GM12875 (cell line): Measurements from ENCODE around the gene ACTN1.
A peak's percentile ranks its signal among the peaks of the same experiment; 100 is the strongest.

Experiments used
- H3K4me3 ChIP-seq: one replicate; pipeline ENCODE4 v1.5.1; 2011; ENCODE audit warnings: low read depth, low read length, control low read depth
- CTCF ChIP-seq: IDR thresholded peaks from 2 replicates; pipeline ENCODE4 v1.5.1; 2011; ENCODE audit warnings: low read depth, mild to moderate bottlenecking, control low read depth, inconsistent platforms, low read length, moderate library complexity, borderline replicate concordance; ENCODE audit not compliant: insufficient read depth

Gene ACTN1

DNA sequence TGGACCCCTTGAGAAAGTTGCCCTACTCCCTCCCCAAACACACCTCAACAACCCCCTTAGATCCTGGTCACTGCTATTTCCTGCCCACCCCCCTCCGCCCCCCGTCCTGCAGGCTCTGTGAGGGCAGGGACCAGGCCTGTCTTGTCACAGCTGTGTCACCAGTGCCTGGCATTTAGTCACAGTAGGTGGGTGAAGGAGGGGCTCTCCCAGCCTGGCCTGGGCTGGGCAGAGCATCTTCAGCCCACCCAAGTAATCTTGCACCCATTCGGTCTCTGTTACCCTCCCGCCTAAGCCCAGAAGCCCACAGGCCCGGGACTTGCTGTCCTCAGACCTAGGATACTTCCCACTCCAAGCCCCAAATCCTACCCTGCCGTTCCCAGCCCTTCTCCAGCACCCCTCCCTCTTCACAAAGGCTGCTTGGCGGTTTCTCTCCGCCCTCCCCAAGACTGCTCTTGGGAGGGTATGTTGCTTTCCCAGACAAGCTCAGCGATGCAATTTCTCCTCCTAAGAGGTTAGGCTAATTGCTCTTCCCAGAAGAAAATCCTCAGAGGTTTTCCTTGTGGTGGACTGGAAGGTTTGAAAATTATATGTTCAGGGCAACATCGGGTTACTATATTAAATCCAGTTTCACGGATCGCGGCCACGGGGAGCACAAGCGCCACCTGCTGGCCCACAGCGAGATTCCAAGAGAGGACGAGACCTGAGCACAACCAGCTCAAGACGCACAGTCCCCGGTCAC is 135.5 kb downstream of the ACTN1 start:
- H3K4me3 ChIP-seq = no peak overlapping the region
- peak; percentile 86 for TF ChIP-seq CTCF

GRCh38 chr14:68842298-68842697 is 136.8 kb downstream of the ACTN1 start:
- H3K4me3 ChIP-seq = no peak overlapping the region
- TF ChIP-seq CTCF = no peak

GRCh38 chr14:68841016-68841809 is 137.9 kb downstream of the ACTN1 start:
- TF ChIP-seq CTCF = no peak
- no peak overlapping the region for H3K4me3 ChIP-seq

DNA sequence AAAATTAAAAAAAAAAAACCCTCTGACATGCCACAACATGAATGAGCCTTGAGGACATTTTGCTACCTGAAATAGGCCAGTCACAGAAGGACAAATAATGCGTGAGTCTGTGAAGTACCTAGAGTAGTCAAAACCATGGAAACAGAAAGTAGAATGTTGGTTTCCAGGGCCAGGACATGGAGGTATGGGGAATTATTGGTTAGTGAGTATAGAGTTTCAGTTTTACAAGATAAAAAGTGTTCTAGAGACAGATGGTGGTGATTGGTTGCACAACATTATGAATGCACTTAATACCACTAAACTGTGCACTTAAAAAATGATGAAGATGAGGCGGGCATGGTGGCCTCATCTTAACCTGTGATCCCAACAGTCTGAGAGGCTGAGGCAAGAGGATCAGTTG is 138.6 kb downstream of the ACTN1 start:
- TF ChIP-seq CTCF = no peak
- H3K4me3 ChIP-seq = no peak overlapping the region

DNA sequence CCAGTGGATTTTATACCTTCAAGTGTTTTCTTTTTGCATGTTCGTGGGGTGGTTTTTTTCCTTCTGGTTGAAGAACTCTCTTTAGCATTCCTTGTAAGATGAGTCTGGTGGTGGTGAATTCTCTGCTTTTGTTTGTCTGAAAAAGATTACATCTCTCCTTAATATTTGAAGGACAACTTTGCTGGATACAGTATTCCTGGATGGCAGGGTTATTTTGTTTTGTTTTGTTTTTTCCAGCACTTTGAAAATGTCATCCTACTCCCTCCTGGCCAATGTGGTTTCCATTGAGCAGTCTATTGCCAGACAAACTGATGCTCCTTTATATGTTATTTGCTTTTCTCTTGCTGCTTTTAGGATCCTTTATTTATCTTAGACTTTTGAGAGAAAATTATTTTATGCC is 143.0 kb downstream of the ACTN1 start:
- H3K4me3 ChIP-seq = no peak overlapping the region
- TF ChIP-seq CTCF = no peak

- H3K4me3 ChIP-seq = no peak overlapping the region
- no peak for TF ChIP-seq CTCF
These were observed 144.3 kb downstream of the ACTN1 start for GRCh38 chr14:68834816-68835215.

DNA sequence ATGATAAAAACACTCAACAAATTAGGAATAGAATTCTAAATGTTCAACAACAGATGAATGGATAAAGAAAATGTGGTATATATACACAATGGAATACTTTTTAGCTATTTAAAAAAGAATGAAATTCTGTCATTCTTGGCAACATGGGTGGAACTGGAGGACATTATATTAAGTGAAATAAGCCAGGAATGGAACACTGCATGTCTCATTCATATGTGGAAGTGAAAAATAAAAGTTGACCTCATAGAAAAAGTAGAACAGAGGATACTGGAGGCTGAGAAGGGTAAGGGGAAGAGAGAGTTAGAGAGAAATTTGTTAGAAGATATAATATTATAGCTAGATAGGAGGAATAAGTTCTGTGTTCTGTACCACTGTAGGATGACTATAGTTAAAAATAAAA is 150.4 kb downstream of the ACTN1 start:
- H3K4me3 ChIP-seq = no peak overlapping the region
- TF ChIP-seq CTCF = no peak
